HEK293 (cell line): ENCODE data around the gene GATM.

ENCODE experiments used
- CTCF ChIA-PET: fragments of 350-600 bp; formaldehyde crosslinking; extraction: SDS; loops from one replicate; lab custom pipeline; 2021; ENCODE audit warnings: antibody characterized with exemption; lab: Yijun Ruan, JAX
- POLR2A ChIA-PET: fragments of 300-600 bp; formaldehyde crosslinking; extraction: SDS; loops from one replicate; lab custom pipeline; 2020; ENCODE audit warnings: antibody characterized with exemption, inconsistent platforms; lab: Yijun Ruan, JAX
- H3K27ac ChIP-seq: fragments of 200-500 bp; sonication (Bioruptor generic); 2 replicates; pipeline ENCODE4 v1.5.1; 2014; ENCODE audit warnings: low read depth, low read length, control low read depth, inconsistent platforms; ENCODE audit errors: extremely low read depth
- H3K36me3 ChIP-seq, 2 experiments: fragments of 200-500 bp in 1 of 2; sonication (Bioruptor generic) in 1 of 2; 1 replicate in 1 of 2; 2 replicates in 1 of 2; pipeline ENCODE4 v1.5.1; 2014 to 2017; ENCODE audit warnings: inconsistent platforms in 2 of 2, low read length in 2 of 2; ENCODE audit not compliant: control insufficient read depth in 2 of 2, insufficient read depth in 1 of 2
- H3K4me1 ChIP-seq: fragments of 200-500 bp; sonication (Bioruptor generic); 2 replicates; pipeline ENCODE4 v1.5.1; 2014; ENCODE audit warnings: mild to moderate bottlenecking, low read length, inconsistent platforms; ENCODE audit not compliant: control insufficient read depth, insufficient read depth
- H3K4me3 ChIP-seq: 2 replicates; pipeline ENCODE4 v1.5.1; 2011; ENCODE audit warnings: low read depth, mild to moderate bottlenecking, control low read depth, low read length, moderate library complexity
- H3K9me3 ChIP-seq: fragments of 200-500 bp; sonication (Bioruptor generic); 2 replicates; pipeline ENCODE4 v1.5.1; 2014; ENCODE audit warnings: low read depth, low read length, inconsistent platforms; ENCODE audit not compliant: control insufficient read depth, insufficient read depth
- HOXC10 ChIP-seq: sonication (generic); formaldehyde crosslinking; IDR thresholded peaks from 2 replicates; pipeline ENCODE4 v1.8.1; 2023; ENCODE audit warnings: mild to moderate bottlenecking, missing genetic modification reagents
- KLF16 ChIP-seq: fragments of 450-650 bp; formaldehyde crosslinking; IDR thresholded peaks from 2 replicates; pipeline ENCODE4 v1.5.1; 2017; ENCODE audit warnings: missing biosample characterization, missing genetic modification characterization
- SETDB1 ChIP-seq: IDR thresholded peaks from one replicate; pipeline ENCODE4 v1.6.1; 2017; ENCODE audit warnings: mild to moderate bottlenecking, low read length, moderate library complexity, mixed read lengths; ENCODE audit not compliant: insufficient read length
- WT1 ChIP-seq: fragments of 450-650 bp; formaldehyde crosslinking; IDR thresholded peaks from 2 replicates; pipeline ENCODE4 v1.5.1; 2016; ENCODE audit warnings: missing biosample characterization, missing genetic modification characterization
- ZBTB48 ChIP-seq: fragments of 450-650 bp; formaldehyde crosslinking; IDR thresholded peaks from 2 replicates; pipeline ENCODE4 v1.5.1; 2016; ENCODE audit warnings: missing biosample characterization, missing genetic modification characterization
- ZFP69B ChIP-seq: fragments of 450-650 bp; formaldehyde crosslinking; IDR thresholded peaks from 2 replicates; pipeline ENCODE4 v1.5.1; 2016; ENCODE audit warnings: missing biosample characterization, missing genetic modification characterization
- ZIC2 ChIP-seq: fragments of 450-650 bp; formaldehyde crosslinking; IDR thresholded peaks from 2 replicates; pipeline ENCODE4 v1.5.1; 2016; ENCODE audit warnings: missing biosample characterization, missing genetic modification characterization
- ZNF24 ChIP-seq: fragments of 450-650 bp; formaldehyde crosslinking; IDR thresholded peaks from 2 replicates; pipeline ENCODE4 v1.5.1; 2016; ENCODE audit warnings: missing biosample characterization, missing genetic modification characterization
- ZNF350 ChIP-seq: fragments of 450-650 bp; formaldehyde crosslinking; IDR thresholded peaks from 2 replicates; pipeline ENCODE4 v1.5.0; 2017; ENCODE audit warnings: missing biosample characterization, mild to moderate bottlenecking, missing genetic modification characterization
- ZNF529 ChIP-seq: fragments of 450-650 bp; formaldehyde crosslinking; IDR thresholded peaks from 2 replicates; pipeline ENCODE4 v1.5.1; 2017; ENCODE audit warnings: missing genetic modification characterization, missing biosample characterization; ENCODE audit not compliant: insufficient replicate concordance
- ZNF561 ChIP-seq: fragments of 450-650 bp; IDR thresholded peaks from 2 replicates; pipeline ENCODE4 v1.5.1; 2018; ENCODE audit warnings: missing biosample characterization, missing genetic modification characterization, borderline replicate concordance
- ZNF571 ChIP-seq: fragments of 450-650 bp; formaldehyde crosslinking; IDR thresholded peaks from 2 replicates; pipeline ENCODE4 v1.5.0; 2017; ENCODE audit warnings: missing biosample characterization, missing genetic modification characterization
- ZNF600 ChIP-seq: fragments of 450-650 bp; formaldehyde crosslinking; IDR thresholded peaks from 2 replicates; pipeline ENCODE4 v1.5.1; 2016; ENCODE audit warnings: missing biosample characterization, missing genetic modification characterization
- ZNF654 ChIP-seq: fragments of 450-650 bp; formaldehyde crosslinking; IDR thresholded peaks from 2 replicates; pipeline ENCODE4 v1.5.1; 2016; ENCODE audit warnings: low read depth, missing biosample characterization, missing genetic modification characterization
- ZNF658 ChIP-seq: fragments of 450-650 bp; formaldehyde crosslinking; IDR thresholded peaks from 2 replicates; pipeline ENCODE4; 2016; ENCODE audit warnings: missing biosample characterization, missing genetic modification characterization
- ZNF677 ChIP-seq: fragments of 450-650 bp; IDR thresholded peaks from 2 replicates; pipeline ENCODE4 v1.5.0; 2018; ENCODE audit warnings: missing biosample characterization, mild to moderate bottlenecking, missing genetic modification characterization, moderate library complexity
- ZSCAN23 ChIP-seq: fragments of 450-650 bp; formaldehyde crosslinking; IDR thresholded peaks from 2 replicates; pipeline ENCODE4 v1.5.1; 2016; ENCODE audit warnings: missing biosample characterization, missing genetic modification characterization
- ZXDB ChIP-seq: fragments of 450-650 bp; formaldehyde crosslinking; IDR thresholded peaks from 2 replicates; pipeline ENCODE4 v1.5.1; 2016; ENCODE audit warnings: missing biosample characterization, missing genetic modification characterization
- TF ChIP-seq, protein P1 (sequence below): fragments of 450-650 bp; formaldehyde crosslinking; IDR thresholded peaks from 2 replicates; pipeline ENCODE4 v1.5.1; 2017; ENCODE audit warnings: missing biosample characterization, missing genetic modification characterization
- TF ChIP-seq, protein P2 (sequence below): fragments of 450-650 bp; formaldehyde crosslinking; IDR thresholded peaks from 2 replicates; pipeline ENCODE4 v1.5.1; 2016; ENCODE audit warnings: missing biosample characterization, missing genetic modification characterization
- TF ChIP-seq, protein P3 (sequence below): fragments of 450-650 bp; IDR thresholded peaks from 2 replicates; pipeline ENCODE4 v1.5.1; 2018; ENCODE audit warnings: missing biosample characterization, missing genetic modification characterization
- TF ChIP-seq, protein P4 (sequence below): fragments of 450-650 bp; formaldehyde crosslinking; IDR thresholded peaks from 2 replicates; pipeline ENCODE4 v1.5.1; 2016; ENCODE audit warnings: missing biosample characterization, missing genetic modification characterization

The GATM gene

DNA sequence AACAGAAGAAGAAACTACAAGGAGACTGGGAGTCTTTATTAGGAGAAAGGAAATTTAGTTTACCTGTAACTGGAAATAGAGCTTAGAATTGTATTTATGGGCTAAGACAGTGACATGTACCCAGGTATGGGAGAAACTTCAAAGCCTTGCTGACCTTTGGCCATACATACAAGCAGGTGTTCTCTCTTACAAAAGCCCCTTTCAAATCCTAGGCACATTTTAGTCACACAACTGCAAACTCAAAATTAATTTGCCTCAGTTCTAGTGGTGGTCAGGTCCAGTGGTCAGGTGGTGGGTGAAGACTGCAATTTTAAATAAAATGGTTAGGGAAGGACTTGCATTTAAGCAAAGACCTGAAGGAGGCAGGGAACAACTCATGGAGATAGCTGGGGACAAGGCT lies 30.4 kb downstream of the GATM start (continued):
- TF ChIP-seq, protein P1, sequence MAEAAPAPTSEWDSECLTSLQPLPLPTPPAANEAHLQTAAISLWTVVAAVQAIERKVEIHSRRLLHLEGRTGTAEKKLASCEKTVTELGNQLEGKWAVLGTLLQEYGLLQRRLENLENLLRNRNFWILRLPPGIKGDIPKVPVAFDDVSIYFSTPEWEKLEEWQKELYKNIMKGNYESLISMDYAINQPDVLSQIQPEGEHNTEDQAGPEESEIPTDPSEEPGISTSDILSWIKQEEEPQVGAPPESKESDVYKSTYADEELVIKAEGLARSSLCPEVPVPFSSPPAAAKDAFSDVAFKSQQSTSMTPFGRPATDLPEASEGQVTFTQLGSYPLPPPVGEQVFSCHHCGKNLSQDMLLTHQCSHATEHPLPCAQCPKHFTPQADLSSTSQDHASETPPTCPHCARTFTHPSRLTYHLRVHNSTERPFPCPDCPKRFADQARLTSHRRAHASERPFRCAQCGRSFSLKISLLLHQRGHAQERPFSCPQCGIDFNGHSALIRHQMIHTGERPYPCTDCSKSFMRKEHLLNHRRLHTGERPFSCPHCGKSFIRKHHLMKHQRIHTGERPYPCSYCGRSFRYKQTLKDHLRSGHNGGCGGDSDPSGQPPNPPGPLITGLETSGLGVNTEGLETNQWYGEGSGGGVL, result no peak
- TF ChIP-seq WT1 (tag by site-specific recombination), result no peak

DNA sequence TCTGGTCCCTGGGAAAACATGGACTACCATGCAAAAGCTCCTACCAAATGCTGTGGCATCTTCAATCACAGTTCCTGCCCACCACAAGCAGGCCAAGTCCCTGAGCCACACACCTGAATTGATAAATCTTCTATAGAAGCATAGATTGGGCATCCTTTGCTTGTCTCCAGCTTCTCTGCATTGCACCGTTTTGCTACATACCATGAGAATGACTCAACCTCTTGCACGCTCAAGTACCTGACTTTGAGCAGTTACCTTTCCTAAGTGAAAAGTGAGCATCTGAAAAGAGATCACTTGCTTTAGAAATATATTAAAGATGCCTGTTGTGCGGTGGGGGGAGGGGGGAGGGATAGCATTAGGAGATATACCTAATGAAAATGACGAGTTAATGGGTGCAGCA lies 31.3 kb downstream of the GATM start:
- no peak overlapping the region for H3K27ac ChIP-seq
- no peaks in the 10 kb centered on the region for H3K36me3 ChIP-seq
- H3K9me3 ChIP-seq, result no peaks in the 10 kb centered on the region
- no peaks in the 10 kb centered on the region for H3K4me1 ChIP-seq
- POLR2A ChIA-PET, result no interaction called here
- CTCF ChIA-PET, result no interaction called here
- TF ChIP-seq ZNF677 (tag by site-specific recombination) (no peak), ZNF658 (tag by site-specific recombination) (no peak)
- TF ChIP-seq, all 188 proteins: peak for 0
- H3K4me3 ChIP-seq, result no peak overlapping the region

DNA sequence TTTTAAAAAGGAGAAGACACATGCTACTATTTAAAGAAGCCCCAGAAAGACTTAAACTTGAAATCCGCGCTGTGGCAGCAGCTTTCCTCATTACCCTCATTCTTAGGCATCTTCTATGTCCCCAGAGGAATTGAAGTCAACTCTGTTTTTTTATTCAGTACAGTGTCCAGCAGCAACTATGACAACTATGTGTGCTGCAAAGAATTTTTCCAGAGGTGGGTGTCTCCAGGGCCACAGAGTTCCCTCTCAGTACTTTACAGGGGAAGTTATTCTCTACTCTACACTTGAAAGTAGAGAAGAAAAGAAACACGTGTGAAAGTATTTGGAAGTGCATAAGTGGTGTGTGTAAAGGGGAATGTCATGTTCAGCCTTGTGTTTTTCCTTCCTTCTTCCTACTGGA lies 32.0 kb downstream of the GATM start:
- Histone ChIP-seq H3K4me1 (no peaks in the 10 kb centered on the region), H3K4me3 (no peak overlapping the region), H3K27ac (no peak overlapping the region), H3K9me3 (no peaks in the 10 kb centered on the region), H3K36me3 (no peaks in the 10 kb centered on the region)
- POLR2A ChIA-PET, result interaction anchor here (0.9 kb wide), 1 partner anchor 56 kb away, joined by 3 read pairs; a partner anchor contains a TSS
- no peak for TF ChIP-seq ZNF529 (tag by site-specific recombination)
- TF ChIP-seq, protein P2, sequence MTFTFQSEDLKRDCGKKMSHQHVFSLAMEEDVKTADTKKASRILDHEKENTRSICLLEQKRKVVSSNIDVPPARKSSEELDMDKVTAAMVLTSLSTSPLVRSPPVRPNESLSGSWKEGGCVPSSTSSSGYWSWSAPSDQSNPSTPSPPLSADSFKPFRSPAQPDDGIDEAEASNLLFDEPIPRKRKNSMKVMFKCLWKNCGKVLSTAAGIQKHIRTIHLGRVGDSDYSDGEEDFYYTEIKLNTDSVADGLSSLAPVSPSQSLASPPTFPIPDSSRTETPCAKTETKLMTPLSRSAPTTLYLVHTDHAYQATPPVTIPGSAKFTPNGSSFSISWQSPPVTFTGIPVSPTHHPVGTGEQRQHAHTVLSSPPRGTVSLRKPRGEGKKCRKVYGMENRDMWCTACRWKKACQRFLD (tag by site-specific recombination), result no peak
- no peak for TF ChIP-seq ZNF600 (tag by site-specific recombination)
- TF ChIP-seq ZFP69B (tag by site-specific recombination), result no peak
- no peak for TF ChIP-seq ZXDB
- TF ChIP-seq KLF16 (tag by site-specific recombination), result no peak
- no peak for TF ChIP-seq ZNF24 (tag by site-specific recombination)
- TF ChIP-seq ZNF571 (tag by site-specific recombination), result no peak
- TF ChIP-seq ZNF654 (tag by site-specific recombination), result no peak
- no peak for TF ChIP-seq ZNF561
- TF ChIP-seq, protein P3, sequence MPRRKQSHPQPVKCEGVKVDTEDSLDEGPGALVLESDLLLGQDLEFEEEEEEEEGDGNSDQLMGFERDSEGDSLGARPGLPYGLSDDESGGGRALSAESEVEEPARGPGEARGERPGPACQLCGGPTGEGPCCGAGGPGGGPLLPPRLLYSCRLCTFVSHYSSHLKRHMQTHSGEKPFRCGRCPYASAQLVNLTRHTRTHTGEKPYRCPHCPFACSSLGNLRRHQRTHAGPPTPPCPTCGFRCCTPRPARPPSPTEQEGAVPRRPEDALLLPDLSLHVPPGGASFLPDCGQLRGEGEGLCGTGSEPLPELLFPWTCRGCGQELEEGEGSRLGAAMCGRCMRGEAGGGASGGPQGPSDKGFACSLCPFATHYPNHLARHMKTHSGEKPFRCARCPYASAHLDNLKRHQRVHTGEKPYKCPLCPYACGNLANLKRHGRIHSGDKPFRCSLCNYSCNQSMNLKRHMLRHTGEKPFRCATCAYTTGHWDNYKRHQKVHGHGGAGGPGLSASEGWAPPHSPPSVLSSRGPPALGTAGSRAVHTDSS (tag by site-specific recombination), result no peak
- no peak for TF ChIP-seq ZSCAN23 (tag by site-specific recombination)
- no peak for TF ChIP-seq HOXC10 (CRISPR knock-in tag)
- TF ChIP-seq, protein P4, sequence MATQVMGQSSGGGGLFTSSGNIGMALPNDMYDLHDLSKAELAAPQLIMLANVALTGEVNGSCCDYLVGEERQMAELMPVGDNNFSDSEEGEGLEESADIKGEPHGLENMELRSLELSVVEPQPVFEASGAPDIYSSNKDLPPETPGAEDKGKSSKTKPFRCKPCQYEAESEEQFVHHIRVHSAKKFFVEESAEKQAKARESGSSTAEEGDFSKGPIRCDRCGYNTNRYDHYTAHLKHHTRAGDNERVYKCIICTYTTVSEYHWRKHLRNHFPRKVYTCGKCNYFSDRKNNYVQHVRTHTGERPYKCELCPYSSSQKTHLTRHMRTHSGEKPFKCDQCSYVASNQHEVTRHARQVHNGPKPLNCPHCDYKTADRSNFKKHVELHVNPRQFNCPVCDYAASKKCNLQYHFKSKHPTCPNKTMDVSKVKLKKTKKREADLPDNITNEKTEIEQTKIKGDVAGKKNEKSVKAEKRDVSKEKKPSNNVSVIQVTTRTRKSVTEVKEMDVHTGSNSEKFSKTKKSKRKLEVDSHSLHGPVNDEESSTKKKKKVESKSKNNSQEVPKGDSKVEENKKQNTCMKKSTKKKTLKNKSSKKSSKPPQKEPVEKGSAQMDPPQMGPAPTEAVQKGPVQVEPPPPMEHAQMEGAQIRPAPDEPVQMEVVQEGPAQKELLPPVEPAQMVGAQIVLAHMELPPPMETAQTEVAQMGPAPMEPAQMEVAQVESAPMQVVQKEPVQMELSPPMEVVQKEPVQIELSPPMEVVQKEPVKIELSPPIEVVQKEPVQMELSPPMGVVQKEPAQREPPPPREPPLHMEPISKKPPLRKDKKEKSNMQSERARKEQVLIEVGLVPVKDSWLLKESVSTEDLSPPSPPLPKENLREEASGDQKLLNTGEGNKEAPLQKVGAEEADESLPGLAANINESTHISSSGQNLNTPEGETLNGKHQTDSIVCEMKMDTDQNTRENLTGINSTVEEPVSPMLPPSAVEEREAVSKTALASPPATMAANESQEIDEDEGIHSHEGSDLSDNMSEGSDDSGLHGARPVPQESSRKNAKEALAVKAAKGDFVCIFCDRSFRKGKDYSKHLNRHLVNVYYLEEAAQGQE (tag by site-specific recombination), result no peak
- TF ChIP-seq ZNF350 (tag by site-specific recombination), result no peak
- TF ChIP-seq SETDB1, result no peak
- TF ChIP-seq ZIC2 (tag by site-specific recombination), result no peak
- TF ChIP-seq ZBTB48 (tag by site-specific recombination), result no peak
- CTCF ChIA-PET, result no interaction called here
